ENCODE data around the gene AUP1.

AUP1 gene

DNA sequence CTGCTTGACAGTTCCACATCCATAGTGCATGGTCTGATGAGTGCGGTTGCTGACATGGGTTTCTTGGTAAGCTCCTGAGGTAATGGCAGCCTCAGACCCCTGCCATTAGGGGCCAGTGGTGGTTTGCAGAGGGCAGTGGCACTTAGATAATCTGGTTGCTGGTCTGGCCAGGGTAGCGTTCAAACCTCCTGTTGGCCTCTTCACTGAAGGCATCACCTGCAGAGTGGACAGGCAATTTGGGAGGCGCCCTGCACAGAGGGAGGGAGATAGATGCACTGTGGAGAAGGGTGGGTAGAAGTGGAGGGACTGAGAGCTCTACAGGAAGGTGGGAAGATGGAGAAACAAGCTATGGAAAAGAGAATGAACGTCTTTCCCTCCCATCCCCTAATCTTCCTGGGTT, 4.0 kb upstream of the AUP1 start:
- no peak for TF ChIP-seq SUZ12 (IDR thresholded peaks at IDR 0.05)
- TF ChIP-seq SP1 (IDR thresholded peaks at IDR 0.05), result no peak
- TF ChIP-seq, protein P1, sequence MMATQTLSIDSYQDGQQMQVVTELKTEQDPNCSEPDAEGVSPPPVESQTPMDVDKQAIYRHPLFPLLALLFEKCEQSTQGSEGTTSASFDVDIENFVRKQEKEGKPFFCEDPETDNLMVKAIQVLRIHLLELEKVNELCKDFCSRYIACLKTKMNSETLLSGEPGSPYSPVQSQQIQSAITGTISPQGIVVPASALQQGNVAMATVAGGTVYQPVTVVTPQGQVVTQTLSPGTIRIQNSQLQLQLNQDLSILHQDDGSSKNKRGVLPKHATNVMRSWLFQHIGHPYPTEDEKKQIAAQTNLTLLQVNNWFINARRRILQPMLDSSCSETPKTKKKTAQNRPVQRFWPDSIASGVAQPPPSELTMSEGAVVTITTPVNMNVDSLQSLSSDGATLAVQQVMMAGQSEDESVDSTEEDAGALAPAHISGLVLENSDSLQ (IDR thresholded peaks at IDR 0.05), result no peak
- no peak for TF ChIP-seq ELF4 (IDR thresholded peaks at IDR 0.05)
- TF ChIP-seq ZNF384 (IDR thresholded peaks at IDR 0.05), result no peak
- no peak for TF ChIP-seq HDGF (IDR thresholded peaks at IDR 0.05; ENCODE audit: borderline replicate concordance)
- no peak for TF ChIP-seq ARNT (IDR thresholded peaks at IDR 0.05)
- no peak for TF ChIP-seq L3MBTL2 (conservative IDR thresholded peaks at IDR 0.05)
- no peak for TF ChIP-seq FOXA1 (IDR thresholded peaks at IDR 0.05)
- TF ChIP-seq FOXK2 (IDR thresholded peaks at IDR 0.05), result no peak
- TF ChIP-seq NFRKB (IDR thresholded peaks at IDR 0.05), result no peak
- no peak for TF ChIP-seq LEF1 (IDR thresholded peaks at IDR 0.05; ENCODE audit: borderline replicate concordance)
- no peak for TF ChIP-seq FOXM1 (IDR thresholded peaks at IDR 0.05; ENCODE audit: borderline replicate concordance)
- TF ChIP-seq TARDBP (IDR thresholded peaks at IDR 0.05), result no peak
- TF ChIP-seq BHLHE40 (IDR thresholded peaks at IDR 0.05; ENCODE audit: borderline replicate concordance), result no peak
- TF ChIP-seq CTBP1 (IDR thresholded peaks at IDR 0.05; ENCODE audit: borderline replicate concordance), result no peak
- ChIA-PET CTCF (interaction anchor here (1.5 kb wide), 1 partner anchor 44 kb away, joined by 3 read pairs; no protein-coding TSS in a partner anchor), POLR2A (interaction anchor here (1.4 to 8.4 kb wide), 6 partner anchors 12 to 55 kb away, joined by 5 to 70 read pairs (median 6); partner anchors contain the start of genes CCDC142, PCGF1 and TTC31)
- DNase-seq (ENCODE audit: extremely low spot score), result no peak

DNA sequence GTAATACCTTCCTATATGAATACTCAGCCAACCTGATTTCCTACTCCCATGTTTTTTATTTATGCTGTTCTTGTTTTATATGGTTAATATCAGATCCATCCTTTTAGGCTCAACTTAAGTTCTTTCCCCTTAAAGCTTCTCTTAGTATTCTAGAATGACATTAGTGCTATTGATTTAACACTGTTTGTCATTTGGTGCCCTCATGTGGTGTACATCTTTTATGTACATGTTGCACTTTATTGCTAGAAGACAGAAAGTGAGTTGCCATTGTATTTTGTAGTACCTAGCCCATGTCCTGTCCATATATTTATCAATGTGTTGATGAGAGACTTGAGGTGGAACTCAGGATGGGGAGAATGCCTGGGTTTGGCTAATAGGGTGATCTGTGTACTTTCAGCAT, 2.7 kb upstream of the AUP1 start:
- ChIA-PET CTCF (interaction anchor here (0.6 to 1.7 kb wide), 7 partner anchors 25 to 91 kb away, joined by 3 to 5 read pairs (median 3); partner anchors contain the start of genes PCGF1 and WBP1), POLR2A (interaction anchor here (0.8 to 8.4 kb wide), 9 partner anchors 13 to 74 kb away, joined by 3 to 70 read pairs (median 5); partner anchors contain the start of genes CCDC142, LOXL3, PCGF1 and TTC31)
- no peak for DNase-seq (ENCODE audit: extremely low spot score)
- TF ChIP-seq SUZ12 (IDR thresholded peaks at IDR 0.05) (no peak), ZNF384 (IDR thresholded peaks at IDR 0.05) (no peak)

DNA sequence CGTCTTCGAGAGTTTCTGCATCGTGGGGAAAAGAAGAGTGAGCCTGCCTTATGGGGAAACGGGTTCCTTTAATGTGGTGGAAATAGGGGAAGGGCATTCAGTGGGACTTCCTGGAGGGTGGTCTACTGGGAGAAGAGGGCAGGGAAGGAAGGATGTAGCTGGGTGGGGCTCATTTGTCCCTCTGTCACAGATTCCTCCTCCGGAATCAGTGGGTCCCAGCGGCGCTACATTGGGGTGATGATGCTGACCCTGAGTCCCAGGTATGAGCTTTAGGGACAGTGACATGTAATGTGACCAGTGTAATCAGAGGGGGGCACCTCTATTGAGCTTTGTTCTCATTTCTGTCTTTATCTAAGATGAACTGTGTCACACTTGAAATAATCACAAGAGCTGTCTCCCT, 2.2 kb upstream of the AUP1 start:
- DNase-seq (ENCODE audit: extremely low spot score), result no peak
- CTCF ChIA-PET, result interaction anchor here (0.6 to 1.7 kb wide), 8 partner anchors 14 to 91 kb away, joined by 3 to 5 read pairs (median 3); partner anchors contain the start of genes PCGF1 and WBP1
- POLR2A ChIA-PET, result interaction anchor here (0.8 to 8.4 kb wide), 8 partner anchors 13 to 74 kb away, joined by 3 to 70 read pairs (median 4); partner anchors contain the start of genes CCDC142, LOXL3, PCGF1 and TTC31
- TF ChIP-seq LEF1 (IDR thresholded peaks at IDR 0.05; ENCODE audit: borderline replicate concordance), result no peak

DNA sequence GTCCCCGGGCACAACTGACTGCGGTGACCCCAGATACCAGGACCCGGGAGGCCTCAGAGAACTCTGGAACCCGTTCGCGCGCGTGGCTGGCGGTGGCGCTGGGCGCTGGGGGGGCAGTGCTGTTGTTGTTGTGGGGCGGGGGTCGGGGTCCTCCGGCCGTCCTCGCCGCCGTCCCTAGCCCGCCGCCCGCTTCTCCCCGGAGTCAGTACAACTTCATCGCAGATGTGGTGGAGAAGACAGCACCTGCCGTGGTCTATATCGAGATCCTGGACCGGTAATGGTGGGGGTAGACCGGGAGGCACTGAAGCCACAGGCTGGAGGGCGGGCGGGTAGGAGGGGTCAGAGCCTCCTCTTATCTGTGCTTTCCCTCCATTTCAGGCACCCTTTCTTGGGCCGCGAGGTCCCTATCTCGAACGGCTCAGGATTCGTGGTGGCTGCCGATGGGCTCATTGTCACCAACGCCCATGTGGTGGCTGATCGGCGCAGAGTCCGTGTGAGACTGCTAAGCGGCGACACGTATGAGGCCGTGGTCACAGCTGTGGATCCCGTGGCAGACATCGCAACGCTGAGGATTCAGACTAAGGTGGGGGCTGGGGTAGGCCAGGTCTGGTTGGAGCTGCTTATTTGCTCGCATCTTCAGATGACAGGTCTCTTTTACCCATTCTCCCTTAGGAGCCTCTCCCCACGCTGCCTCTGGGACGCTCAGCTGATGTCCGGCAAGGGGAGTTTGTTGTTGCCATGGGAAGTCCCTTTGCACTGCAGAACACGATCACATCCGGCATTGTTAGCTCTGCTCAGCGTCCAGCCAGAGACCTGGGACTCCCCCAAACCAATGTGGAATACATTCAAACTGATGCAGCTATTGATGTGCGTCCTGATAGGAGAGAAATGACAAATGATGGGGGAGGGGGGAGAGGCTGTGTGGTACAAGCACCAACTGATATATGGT, 1.0 kb upstream of the AUP1 start:
- CTCF ChIA-PET, result interaction anchor here (0.8 to 1.7 kb wide), 3 partner anchors 47 to 57 kb away, joined by 3 to 4 read pairs (median 4); partner anchors contain the start of genes CCDC142 and TTC31
- TF ChIP-seq TARDBP (IDR thresholded peaks at IDR 0.05) (no peak), CTBP1 (IDR thresholded peaks at IDR 0.05; ENCODE audit: borderline replicate concordance) (no peak), L3MBTL2 (conservative IDR thresholded peaks at IDR 0.05) (peak; percentile 88), SP1 (IDR thresholded peaks at IDR 0.05) (no peak), FOXK2 (IDR thresholded peaks at IDR 0.05) (no peak)
- peak; percentile 50 for DNase-seq (ENCODE audit: extremely low spot score)
- POLR2A ChIA-PET, result interaction anchor here (0.7 to 8.4 kb wide), 16 partner anchors 9 to 139 kb away, joined by 3 to 70 read pairs (median 4); partner anchors contain the start of genes CCDC142, INO80B, MRPL53 and PCGF1

DNA sequence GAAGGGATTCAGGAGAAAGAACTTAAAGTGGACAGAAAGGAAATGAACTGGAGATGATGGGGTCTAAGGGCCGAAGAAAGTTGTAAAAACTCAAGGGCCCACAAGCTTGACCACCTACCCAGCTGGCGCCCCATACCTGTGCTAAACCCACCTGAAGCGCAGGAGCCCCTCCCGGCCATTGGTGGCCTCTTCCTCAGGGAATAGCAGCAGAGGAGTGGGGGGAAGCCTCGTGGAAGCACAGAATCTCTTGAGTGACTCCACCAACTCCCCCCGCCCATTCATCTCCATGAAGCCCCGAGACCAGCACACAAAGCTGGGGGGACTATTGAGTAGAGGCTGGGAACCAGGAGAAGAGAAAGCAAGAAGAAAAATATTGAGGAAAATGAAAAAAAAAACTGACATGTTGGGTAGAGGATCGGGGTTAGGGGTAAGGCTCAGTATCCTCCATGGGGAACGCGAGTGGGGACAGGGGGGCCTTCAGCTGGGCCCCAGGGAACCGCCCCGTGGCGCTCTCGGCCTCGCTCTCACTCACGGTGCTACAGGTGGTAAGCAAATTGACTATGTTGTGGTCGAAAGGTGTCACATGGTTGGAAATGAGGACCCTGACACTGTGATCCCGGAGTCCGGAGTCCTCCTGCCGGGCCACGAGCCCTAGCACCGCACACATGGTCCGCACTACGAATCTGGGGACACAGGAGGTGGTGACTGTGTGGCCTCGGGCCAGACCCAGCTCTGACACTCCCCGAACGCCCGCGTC, 728 bp downstream of the AUP1 start:
- TF ChIP-seq ARNT (IDR thresholded peaks at IDR 0.05) (no peak), ELF4 (IDR thresholded peaks at IDR 0.05) (no peak), SP1 (IDR thresholded peaks at IDR 0.05) (no peak), FOXK2 (IDR thresholded peaks at IDR 0.05) (no peak)
- TF ChIP-seq, protein P1 (IDR thresholded peaks at IDR 0.05), result no peak
- ChIA-PET CTCF (no interaction called here), POLR2A (interaction anchor here (1.1 to 8.4 kb wide), 12 partner anchors 9 to 137 kb away, joined by 3 to 70 read pairs (median 4); partner anchors contain the start of genes CCDC142, INO80B, MRPL53 and PCGF1)
- DNase-seq (ENCODE audit: extremely low spot score), result no peak

DNA sequence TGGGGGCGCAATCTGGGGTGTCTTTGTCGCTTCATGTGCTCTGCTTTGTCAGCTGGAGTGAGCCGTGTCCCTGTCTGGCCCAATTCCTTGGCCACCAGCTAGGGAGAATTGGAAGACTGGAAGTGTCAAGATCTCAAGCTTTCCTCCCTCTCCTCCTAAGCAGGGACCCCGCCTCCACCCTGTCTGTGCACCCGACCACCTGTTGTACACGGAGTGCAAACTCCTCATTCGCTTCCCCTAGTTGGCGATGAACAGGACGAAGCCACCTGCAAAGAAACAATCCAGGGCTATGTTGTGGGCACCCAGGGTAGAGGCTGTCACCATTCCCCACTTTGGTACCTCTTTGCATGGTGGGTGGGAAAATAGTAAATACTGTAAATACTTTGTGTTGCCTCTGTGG, 1.8 kb downstream of the AUP1 start:
- ChIA-PET CTCF (no interaction called here), POLR2A (interaction anchor here (1.1 to 8.4 kb wide), 2 partner anchors 16 to 20 kb away, joined by 3 to 70 read pairs; partner anchors contain the start of gene PCGF1)
- DNase-seq (ENCODE audit: extremely low spot score), result no peak
- TF ChIP-seq CTBP1 (IDR thresholded peaks at IDR 0.05; ENCODE audit: borderline replicate concordance), result no peak
- no peak for TF ChIP-seq FOXM1 (IDR thresholded peaks at IDR 0.05; ENCODE audit: borderline replicate concordance)
- no peak for TF ChIP-seq LEF1 (IDR thresholded peaks at IDR 0.05; ENCODE audit: borderline replicate concordance)
- no peak for TF ChIP-seq SP1 (IDR thresholded peaks at IDR 0.05)
- no peak for TF ChIP-seq ELF4 (IDR thresholded peaks at IDR 0.05)
- TF ChIP-seq, protein P1 (IDR thresholded peaks at IDR 0.05), result no peak
- TF ChIP-seq ZNF384 (IDR thresholded peaks at IDR 0.05), result no peak
- TF ChIP-seq ARNT (IDR thresholded peaks at IDR 0.05), result no peak
- no peak for TF ChIP-seq SUZ12 (IDR thresholded peaks at IDR 0.05)
- TF ChIP-seq BHLHE40 (IDR thresholded peaks at IDR 0.05; ENCODE audit: borderline replicate concordance), result no peak
- TF ChIP-seq NFRKB (IDR thresholded peaks at IDR 0.05), result no peak
- TF ChIP-seq FOXK2 (IDR thresholded peaks at IDR 0.05), result no peak
